Stimulated activated CD8-positive, alpha-beta memory T cell treated with anti-CD3 and anti-CD28 coated beads, Interleukin-4, amount 100 ng/mL, for 4 hours (primary cell): ENCODE data around the gene APBB2.

Experiments
- DNase-seq, 2 donors: peaks; one replicate each; pipeline ENCODE4 v3.0.0-alpha.2; 2020; ENCODE audit warnings: low read depth in 2 of 2, low spot score in 1 of 2

APBB2 gene

DNA sequence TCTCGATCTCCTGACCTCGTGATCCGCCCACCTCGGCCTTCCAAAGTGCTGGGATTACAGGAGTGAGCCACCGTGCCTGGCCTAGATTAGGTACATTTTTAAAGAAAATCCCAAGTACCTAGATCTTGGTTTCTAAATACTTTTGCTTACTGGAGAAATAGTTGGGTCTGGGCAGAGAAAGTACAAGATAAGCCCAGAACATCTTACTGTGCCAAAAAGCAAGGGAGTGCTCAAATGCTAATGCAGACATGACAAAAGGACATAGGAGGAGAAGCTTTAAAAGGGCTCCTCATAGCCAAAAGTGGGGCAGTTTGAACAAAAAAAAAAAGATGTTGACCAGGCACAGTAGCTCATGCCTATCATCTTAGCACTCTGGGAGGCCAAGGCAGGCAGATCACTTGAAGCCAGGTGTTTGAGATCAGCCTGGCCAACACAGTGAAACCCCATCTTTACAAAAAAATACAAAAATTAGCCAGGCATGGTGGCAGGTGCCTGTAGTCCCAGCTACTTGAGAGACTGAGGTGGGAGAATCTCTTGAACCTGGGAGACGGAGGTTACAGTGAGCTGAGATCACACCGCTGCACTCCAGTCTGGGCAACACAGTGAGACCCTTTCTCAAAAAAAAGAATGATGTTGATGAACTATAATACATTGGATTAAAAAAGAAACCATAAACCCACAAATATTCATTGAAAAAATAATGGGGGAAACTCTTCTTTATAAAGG lies 107.5 kb downstream of the APBB2 start:
- DNase-seq: no peak

- no peak for DNase-seq
Observed at GRCh38 chr4:41106081-41106480, 108.3 kb downstream of the APBB2 start.

GRCh38 chr4:41104155-41104554 lies 110.2 kb downstream of the APBB2 start:
- DNase-seq: no peak

GRCh38 chr4:41103657-41104056 lies 110.7 kb downstream of the APBB2 start:
- no peak for DNase-seq

- DNase-seq: no peak
Observed at GRCh38 chr4:41102414-41103092, 111.8 kb downstream of the APBB2 start.

GRCh38 chr4:41098093-41099048 lies 116.0 kb downstream of the APBB2 start:
- no peak for DNase-seq

DNA sequence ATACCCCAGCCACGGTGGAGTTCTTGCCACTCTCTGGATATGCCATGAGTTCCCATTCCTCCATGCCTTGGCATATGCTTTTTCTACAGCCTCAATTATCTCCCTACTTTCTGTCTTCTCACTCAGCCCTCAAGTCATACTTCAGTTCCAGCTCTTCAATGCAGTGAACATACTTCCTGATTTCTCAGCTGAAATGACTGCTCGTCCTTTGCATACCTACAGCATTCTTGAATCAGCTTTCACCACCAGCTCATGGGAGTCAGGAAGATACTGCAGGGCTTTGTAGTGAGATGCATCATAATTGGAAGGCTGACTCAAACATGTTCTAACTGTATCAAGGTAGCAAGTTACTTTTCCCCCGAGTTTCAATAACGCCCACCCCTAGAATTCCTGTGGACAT lies 118.4 kb downstream of the APBB2 start:
- DNase-seq: no peak

DNA sequence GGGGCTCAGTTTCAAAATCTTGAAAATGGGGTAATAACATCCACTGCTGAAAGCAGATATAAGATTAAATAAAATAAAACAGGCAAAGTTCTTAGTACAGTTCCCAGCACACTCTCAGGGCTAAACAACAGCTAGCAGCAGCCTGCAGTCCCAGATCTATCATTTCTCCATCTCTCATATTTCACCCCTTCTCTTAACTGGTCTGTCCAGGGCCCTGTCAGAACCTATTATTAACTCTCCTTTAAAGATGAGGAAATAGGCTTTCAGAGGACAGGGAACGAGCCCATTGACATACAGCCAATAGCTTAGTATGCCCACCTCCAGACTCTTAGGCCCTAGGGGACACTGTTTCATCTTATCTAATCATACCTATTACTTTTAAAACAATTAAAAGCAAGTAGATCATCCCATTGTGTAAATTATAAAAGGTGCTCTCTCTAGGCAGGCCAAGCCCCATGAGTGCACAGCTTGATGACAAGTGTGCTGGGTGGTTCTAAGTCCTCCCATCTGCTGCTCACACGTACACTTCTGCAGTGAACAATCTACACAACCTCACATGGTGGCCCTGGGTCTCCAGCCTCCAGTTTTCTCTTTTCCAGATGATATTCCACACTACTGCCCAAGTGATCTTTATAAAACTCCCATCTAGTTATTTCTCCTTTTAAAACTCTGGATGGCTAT lies 119.0 kb downstream of the APBB2 start:
- no peak for DNase-seq

GRCh38 chr4:41092128-41092527 lies 122.2 kb downstream of the APBB2 start:
- no peak for DNase-seq

- DNase-seq: no peak
Observed at GRCh38 chr4:41081847-41082246, 132.5 kb downstream of the APBB2 start.

DNA sequence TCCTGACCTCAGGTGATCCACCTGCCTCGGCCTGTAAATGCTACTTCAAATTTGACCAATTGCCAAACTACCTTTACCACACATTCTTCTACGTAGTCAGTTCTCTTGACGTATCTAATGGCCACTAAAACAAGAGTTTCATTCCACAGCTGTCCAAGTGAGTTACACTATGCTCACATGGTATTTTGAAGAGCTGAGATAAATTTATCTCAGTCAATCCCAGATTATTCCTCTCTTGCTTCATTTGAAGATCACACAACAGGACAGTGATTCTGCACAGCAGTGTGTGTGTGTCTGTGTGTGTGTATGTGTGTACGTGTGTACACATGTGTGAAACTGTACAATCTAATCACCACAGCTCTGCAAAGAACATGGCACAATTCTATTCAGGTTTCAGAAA lies 133.4 kb downstream of the APBB2 start:
- no peak for DNase-seq

DNA sequence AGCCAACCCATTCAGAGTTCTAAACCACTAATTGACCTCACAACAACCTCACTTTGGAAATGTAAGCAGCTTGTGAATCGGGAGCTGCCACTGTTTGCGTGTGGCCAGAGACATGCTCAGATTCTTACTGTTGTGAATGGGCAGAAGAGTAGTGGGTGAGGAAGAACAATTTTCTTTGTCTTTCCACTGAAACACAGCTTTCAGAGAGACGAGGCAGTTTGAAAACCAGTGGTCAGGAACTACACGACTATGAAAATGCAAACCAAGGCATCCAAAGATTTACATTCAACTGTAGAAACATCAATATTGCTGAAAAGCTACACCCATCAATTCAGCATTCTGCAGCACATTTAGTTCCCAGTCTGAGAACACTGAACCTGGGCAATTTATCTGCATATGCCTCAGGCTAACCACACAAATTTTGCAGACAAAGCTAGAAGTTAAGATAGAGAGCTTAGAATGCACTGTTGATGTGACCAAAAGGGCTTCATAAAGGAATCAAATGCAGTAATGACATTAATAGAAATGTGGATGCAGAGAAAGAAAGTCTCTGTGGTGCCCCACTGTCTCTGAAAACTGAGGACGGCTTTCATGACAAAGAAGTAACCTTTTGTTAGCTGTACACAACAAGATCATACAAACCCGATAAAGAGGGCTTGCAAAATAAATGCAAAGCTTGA lies 134.3 kb downstream of the APBB2 start:
- DNase-seq: no peak

- no peak for DNase-seq
Observed at GRCh38 chr4:41077628-41078027, 136.7 kb downstream of the APBB2 start.

DNA sequence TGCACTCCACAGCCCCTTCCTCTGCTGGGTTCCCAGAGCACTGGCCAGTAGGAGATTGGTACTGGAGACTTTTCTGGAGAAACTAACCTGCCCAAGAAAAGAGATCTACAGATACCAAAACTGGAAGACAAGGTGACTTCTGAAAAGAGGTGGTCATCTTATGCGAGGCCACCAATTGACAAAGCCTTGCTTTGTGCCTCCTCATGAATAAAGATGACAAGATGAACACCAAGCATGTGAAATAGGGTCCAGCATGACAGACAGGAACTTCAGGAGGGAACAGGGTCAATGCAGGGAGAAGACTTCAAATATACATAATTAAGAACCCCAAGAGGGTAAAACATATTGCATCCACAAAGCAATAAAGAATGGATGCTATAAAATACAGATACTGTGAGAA lies 137.9 kb downstream of the APBB2 start:
- no peak for DNase-seq

GRCh38 chr4:41074215-41074614 lies 140.1 kb downstream of the APBB2 start:
- DNase-seq: no peak

DNA sequence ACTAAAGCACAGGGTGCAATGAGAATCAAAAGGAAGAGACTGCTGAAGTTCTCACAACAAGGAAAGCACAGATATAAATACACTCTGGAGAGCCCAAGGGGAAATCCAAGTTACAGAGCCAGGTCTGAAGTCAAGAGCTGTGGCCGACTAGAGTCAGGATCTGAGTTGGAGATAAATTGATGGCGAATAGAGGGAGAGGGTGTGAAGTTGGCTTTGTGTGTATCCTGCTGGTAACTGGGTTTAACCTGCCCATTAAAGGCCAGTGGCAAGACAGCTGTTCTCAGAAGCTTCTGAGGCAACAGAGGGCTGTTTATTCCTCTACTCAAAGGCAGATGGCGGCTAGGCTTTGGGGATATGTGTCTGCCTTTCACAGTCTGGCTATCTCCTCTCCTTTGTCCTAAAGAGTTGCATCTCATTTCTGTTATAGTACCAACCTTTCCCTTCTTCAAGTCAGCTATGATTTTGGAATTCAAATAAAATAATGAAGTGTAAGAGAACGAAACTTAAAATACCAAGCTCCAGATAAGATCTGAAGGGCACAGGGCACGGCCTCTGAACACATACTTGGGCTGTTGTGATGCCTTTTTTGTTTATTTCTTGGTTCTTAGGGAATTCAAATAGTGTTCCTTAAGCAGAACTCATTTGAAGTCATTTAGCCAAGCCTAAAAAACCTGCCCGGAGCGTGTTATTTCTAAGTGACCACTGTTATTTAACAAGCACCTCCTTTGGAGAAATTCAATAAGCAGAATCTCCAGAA lies 142.1 kb downstream of the APBB2 start:
- DNase-seq: no peak

GRCh38 chr4:41070516-41071281 lies 143.6 kb downstream of the APBB2 start:
- no peak for DNase-seq

DNA sequence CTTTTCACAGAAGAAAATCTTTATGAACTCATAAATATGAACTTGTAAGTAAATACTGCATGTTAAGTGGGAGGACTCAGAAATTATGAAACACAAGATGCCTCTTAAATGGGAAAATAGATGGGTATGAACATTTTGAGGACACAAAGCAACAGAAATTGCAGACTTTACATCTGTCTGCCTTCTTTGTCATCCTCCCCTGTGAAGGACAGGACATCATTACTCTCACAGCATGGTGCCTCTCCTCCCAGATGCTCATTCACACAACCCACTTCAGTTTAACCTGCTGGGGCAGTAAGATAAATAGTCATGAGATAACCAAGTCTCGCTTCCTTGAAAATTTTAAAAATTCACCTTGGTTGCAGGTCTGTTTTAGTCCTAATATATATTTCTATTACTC lies 144.5 kb downstream of the APBB2 start:
- no peak for DNase-seq

GRCh38 chr4:41069257-41069656 lies 145.1 kb downstream of the APBB2 start:
- DNase-seq: no peak
